GM12878 (cell line): Measurements from ENCODE around the gene RHEB. TPM values are rescaled to one million over a fixed set of nuclear protein-coding genes. Genes with fewer than 3 reads are reported as not detected.

Experiments used
- ATAC-seq: fragments of 200-7000 bp; cut with Tn5 transposase; 3 replicates; pipeline ENCODE4 v1.9.1; 2020; ENCODE audit warnings: mild to moderate bottlenecking, moderate library complexity
- BruUV-seq: library from RNA; stranded (reverse); fragments of 400-500 nt; replicated peaks from 2 replicates; lab custom pipeline; 2021; lab: Mats Ljungman, UMichigan
- CTCF ChIA-PET: fragments of 300-600 bp; sonication (Branson Sonifier 250); formaldehyde crosslinking; extraction: SDS; loops from one replicate; lab custom pipeline; 2021; ENCODE audit warnings: inconsistent platforms; lab: Yijun Ruan, JAX
- POLR2A ChIA-PET: fragments of 350-600 bp; formaldehyde crosslinking; extraction: SDS; loops from one replicate; lab custom pipeline; 2021; ENCODE audit warnings: inconsistent platforms; lab: Charles Lee
- RAD21 ChIA-PET: fragments of 300-600 bp; sonication (Branson Sonifier 250); formaldehyde crosslinking; loops from one replicate; lab custom pipeline; 2023; ENCODE audit warnings: antibody characterized with exemption; ENCODE audit not compliant: unreplicated experiment; lab: Charles Lee
- SMC1A ChIA-PET: fragments of 300-600 bp; sonication (Branson Sonifier 250); formaldehyde crosslinking; loops from one replicate; lab custom pipeline; 2023; ENCODE audit not compliant: unreplicated experiment, uncharacterized antibody; lab: Charles Lee
- DNase-seq: peaks from one replicate; pipeline ENCODE4 v3.0.0-alpha.2; 2011; ENCODE audit warnings: low read depth, low spot score
- FAIRE-seq: peaks from 3 replicates; lab custom pipeline; 2011; peaks lifted over from hg19 to GRCh38; lab: Jason Lieb, UNC
- H2AFZ ChIP-seq: 2 replicates; pipeline ENCODE4 v1.6.0; 2011; ENCODE audit warnings: low read depth, low read length, control low read depth; ENCODE audit not compliant: control insufficient read depth
- H3K27ac ChIP-seq: 2 replicates; pipeline ENCODE4 v1.5.1; 2011; ENCODE audit warnings: control low read depth; ENCODE audit not compliant: control insufficient read depth, insufficient read depth
- H3K27me3 ChIP-seq, 2 experiments: replicated peaks in 1 of 2; 2 replicates each; pipeline versions ENCODE4 v1.6.0 to v1.6.1; 2011; ENCODE audit warnings: low read length in 1 of 2; ENCODE audit not compliant: control insufficient read depth in 2 of 2, insufficient read depth in 2 of 2
- H3K36me3 ChIP-seq, 2 experiments: 2 replicates each; pipeline ENCODE4 v1.5.1; 2011; ENCODE audit warnings: low read length in 1 of 2; ENCODE audit not compliant: control insufficient read depth in 2 of 2, insufficient read depth in 2 of 2
- H3K4me1 ChIP-seq: 2 replicates; pipeline ENCODE4 v1.6.1; 2011; ENCODE audit warnings: mild to moderate bottlenecking, low read length, moderate library complexity, mixed read lengths; ENCODE audit not compliant: control insufficient read depth, insufficient read depth
- H3K4me2 ChIP-seq: 2 replicates; pipeline ENCODE4 v1.6.0; 2011; ENCODE audit warnings: control low read depth; ENCODE audit not compliant: control insufficient read depth, insufficient read depth
- H3K4me3 ChIP-seq: fragments of 200-600 bp; sonication (generic); 2 replicates; pipeline ENCODE4 v1.5.1; 2016
- H3K79me2 ChIP-seq: 2 replicates; pipeline ENCODE4 v1.6.0; 2011; ENCODE audit warnings: low read length; ENCODE audit not compliant: control insufficient read depth, insufficient read depth
- H3K9ac ChIP-seq: 2 replicates; pipeline ENCODE4 v1.8.0; 2011; ENCODE audit warnings: low read length, control low read depth, mixed read lengths; ENCODE audit not compliant: control insufficient read depth, insufficient read depth
- H3K9me3 ChIP-seq: replicated peaks from 3 replicates; pipeline ENCODE4 v1.5.1; 2011; ENCODE audit warnings: mild to moderate bottlenecking, low read length; ENCODE audit not compliant: control insufficient read depth, insufficient read depth
- H4K20me1 ChIP-seq: 2 replicates; pipeline ENCODE4 v1.6.0; 2011; ENCODE audit not compliant: control insufficient read depth, insufficient read depth
- BACH1 ChIP-seq: fragments of 450-650 bp; IDR thresholded peaks from 2 replicates; pipeline ENCODE4 v1.6.1; 2017; ENCODE audit warnings: mild to moderate bottlenecking, borderline replicate concordance
- BHLHE40 ChIP-seq, 2 experiments: fragments of 450-650 bp in 1 of 2; IDR thresholded peaks; 2 replicates each; pipeline ENCODE4 v1.6.1; 2011 to 2017; ENCODE audit warnings: low read depth in 2 of 2, borderline replicate concordance in 1 of 2, improper control_type of control experiment in 1 of 2, low read length in 1 of 2, mild to moderate bottlenecking in 1 of 2
- CREM ChIP-seq: IDR thresholded peaks from 2 replicates; pipeline ENCODE4 v1.6.1; 2014; ENCODE audit warnings: antibody characterized with exemption, low read depth
- E2F8 ChIP-seq: fragments of 450-650 bp; IDR thresholded peaks from 2 replicates; pipeline ENCODE4 v1.6.1; 2018; ENCODE audit warnings: mild to moderate bottlenecking, low read depth, moderate library complexity; ENCODE audit not compliant: partially characterized antibody
- E4F1 ChIP-seq: fragments of 450-650 bp; IDR thresholded peaks from 2 replicates; pipeline ENCODE4 v1.6.1; 2018; ENCODE audit warnings: borderline replicate concordance, mild to moderate bottlenecking; ENCODE audit not compliant: partially characterized antibody
- EZH2 ChIP-seq: IDR thresholded peaks from 2 replicates; pipeline ENCODE4 v1.6.1; 2012; ENCODE audit warnings: low read depth, mild to moderate bottlenecking, control low read depth, inconsistent platforms, low read length, borderline replicate concordance; ENCODE audit not compliant: control insufficient read depth
- PAX5 ChIP-seq: IDR thresholded peaks from 2 replicates; pipeline ENCODE4 v1.6.1; 2011; ENCODE audit warnings: low read depth, low read length, borderline replicate concordance
- RBBP5 ChIP-seq: fragments of 200-600 bp; sonication (generic); conservative IDR thresholded peaks from 2 replicates; pipeline ENCODE4 v1.6.1; 2016
- SP1 ChIP-seq: IDR thresholded peaks from one replicate; pipeline ENCODE4 v1.6.1; 2011; ENCODE audit warnings: low read depth, low read length
- SPI1 ChIP-seq: IDR thresholded peaks from 2 replicates; pipeline ENCODE4 v1.6.1; 2011; ENCODE audit warnings: low read depth, mild to moderate bottlenecking, low read length, moderate library complexity, borderline replicate concordance; ENCODE audit not compliant: insufficient read depth
- WGBS: methylation state at CpG from one replicate; pipeline ENCODE4 v1.1.6; 2016; ENCODE audit warnings: low lambda C conversion rate; ENCODE audit not compliant: insufficient replicate concordance, insufficient coverage; ENCODE audit errors: missing lambda C conversion rate; 5-methylcytosine and 5-hydroxymethylcytosine counted together
- in situ Hi-C: fragments of 300-500 bp; cut with MboI; formaldehyde crosslinking; loops from 9 replicates; pipeline ENCODE4 v1.14.3; 2018; ENCODE audit warnings: mixed read lengths
- intact Hi-C: fragments of 100-400 bp; cut with micrococcal nuclease; formaldehyde crosslinking; loops from one replicate; pipeline ENCODE4 v1.14.2; 2022; ENCODE audit not compliant: unreplicated experiment
- polyA plus RNA-seq, 11 experiments: library from polyadenylated mRNA; depleted of rRNA in 4 of 11; unstranded in 6 of 11; stranded (reverse) in 5 of 11; fragments of >200 nt; fragmentation: Nextera tagmentation in 4 of 11; fragmentation: Illumina TruSeq in 1 of 11; extraction: Ambion mirVana in 4 of 11; extraction: Trizol in 1 of 11; gene quantifications; 1 replicate in 1 of 11; 2 replicates in 10 of 11; pipeline versions ENCODE4 v1.2.1 to v1.2.3, GENCODE V29; 2011 to 2016; ENCODE audit warnings: inconsistent platforms in 2 of 11, missing spikeins in 2 of 11, low read depth in 1 of 11
- total RNA-seq, 4 experiments: library from RNA; depleted of rRNA in 3 of 4; stranded (reverse); fragments of >200 nt in 3 of 4; fragmentation: Illumina TruSeq in 1 of 4; extraction: Trizol in 1 of 4; gene quantifications; 2 replicates each; pipeline versions ENCODE4 v1.2.1 to v1.2.3, GENCODE V29; 2013 to 2021

Gene RHEB
- total and polyA plus RNA-seq, 10 of the 15 experiments (the other 5 are each of a cell fraction or from before 2014, with no cell fraction given) = 6.2 to 67.8 (median 38.0) TPM

GRCh38 chr7:151435103-151435916, 84.4 kb downstream of the RHEB start:
- DNase-seq (no peak), ATAC-seq (no peak), FAIRE-seq (no peak)
- POLR2A ChIA-PET = no interaction called here
- BruUV-seq = no TSS peak
- Histone ChIP-seq H3K9ac (no peak overlapping the region), H3K27me3 (peaks cover 0 to 2% of the 10 kb centered on the region in 2 experiments; a peak in 2 of 4 replicates), H3K4me1 (peaks cover 9% of the 10 kb centered on the region), H3K4me2 (no peak overlapping the region), H3K36me3 (no peaks in the 10 kb centered on the region), H2AFZ (no peak overlapping the region), H3K4me3 (no peak overlapping the region), H4K20me1 (no peaks in the 10 kb centered on the region), H3K9me3 (no peaks in the 10 kb centered on the region), H3K79me2 (no peaks in the 10 kb centered on the region), H3K27ac (no peak overlapping the region)
- RAD21 ChIA-PET = no interaction called here
- intact Hi-C loops (no loop called here), in situ Hi-C loops (no loop called here)
- TF ChIP-seq CREM (no peak), RBBP5 (no peak), BACH1 (no peak), E4F1 (no peak), BHLHE40 (IDR thresholded peaks at IDR 0.05; ENCODE audit: borderline replicate concordance in 1 of 2, low read depth in 2 of 2, low read length in 1 of 2) (no peak), EZH2 (no peak), E2F8 (no peak), SPI1 (no peak), PAX5 (no peak), SP1 (no peak)
- CTCF ChIA-PET = no interaction called here
- WGBS = 73% methylated on average over 20 of the region's 20 CpGs
- SMC1A ChIA-PET = no interaction called here
